Measurements from ENCODE around the gene BMPR2. TPM values are rescaled to one million over a fixed set of nuclear protein-coding genes. Genes with fewer than 3 reads are reported as not detected.

Gene BMPR2
- total and polyA plus RNA-seq, 2 of the 8 experiments (the other 6 are each of a cell fraction or from before 2014, with no cell fraction given): 5.5 to 19.8 TPM

DNA sequence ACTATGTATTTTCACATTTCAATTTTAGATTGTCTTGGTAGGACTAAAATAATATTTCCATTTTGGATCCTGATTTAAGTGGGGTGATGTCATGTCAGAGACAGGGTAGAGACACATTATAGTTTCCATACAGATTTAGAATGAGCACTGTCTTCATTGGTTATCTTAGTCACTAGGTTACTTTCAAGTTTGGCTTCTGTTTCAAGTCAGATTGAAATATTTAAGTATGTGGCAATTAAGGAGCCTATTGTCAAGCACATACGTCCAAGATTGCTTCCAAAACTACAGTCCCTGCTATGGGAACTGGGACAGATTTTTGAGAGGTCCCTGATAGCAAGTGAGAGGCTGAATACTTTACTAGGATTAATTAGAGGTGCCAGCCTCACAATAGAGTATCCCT, 169.4 kb downstream of the BMPR2 start (continued):
- TF ChIP-seq CHD7 (IDR thresholded peaks at IDR 0.05; ENCODE audit: insufficient replicate concordance, low read length): no peak
- no peak for TF ChIP-seq FOSL1 (IDR thresholded peaks at IDR 0.05; ENCODE audit: insufficient read depth, low read depth, low read length)
- TF ChIP-seq YY1 (IDR thresholded peaks at IDR 0.05; ENCODE audit: low read depth, low read length): no peak
